HepG2 (cell line): ENCODE results near the gene UBE3D. TPM values are rescaled to one million over a fixed set of nuclear protein-coding genes. Genes with fewer than 3 reads are reported as not detected.

Source experiments
- ATAC-seq: fragments of 200-7000 bp; cut with Tn5 transposase; 3 replicates; pipeline ENCODE4 v1.9.1; 2020; ENCODE audit warnings: mild to moderate bottlenecking, moderate library complexity
- BruUV-seq: library from RNA; stranded (reverse); fragments of 400-500 nt; replicated peaks from 2 replicates; lab custom pipeline; 2021; lab: Mats Ljungman, UMichigan
- CTCF ChIA-PET: fragments of 300-600 bp; formaldehyde crosslinking; extraction: SDS; loops from one replicate; lab custom pipeline; 2021; ENCODE audit warnings: low total read pairs, inconsistent platforms, low intra/inter-chr PET ratio; lab: Yijun Ruan, JAX
- POLR2A ChIA-PET: fragments of 350-600 bp; sonication (Branson Sonifier 250); formaldehyde crosslinking; loops from one replicate; lab custom pipeline; 2020; ENCODE audit warnings: antibody characterized with exemption, inconsistent platforms; lab: Yijun Ruan, JAX
- DNase-seq: peaks from one replicate; pipeline ENCODE4 v3.0.0-alpha.2; 2015; ENCODE audit warnings: low spot score
- FAIRE-seq: peaks from 3 replicates; lab custom pipeline; 2011; peaks lifted over from hg19 to GRCh38; lab: Jason Lieb, UNC
- H2AFZ ChIP-seq: one replicate; pipeline ENCODE4 v1.6.1; 2011; ENCODE audit warnings: low read length, inconsistent platforms
- H3K27ac ChIP-seq: fragments of 300-600 bp; 3 replicates; pipeline ENCODE4 v1.8.0; 2011; ENCODE audit warnings: mixed run types, mild to moderate bottlenecking, mixed read lengths, low read length, inconsistent platforms; ENCODE audit not compliant: insufficient read depth; ENCODE audit errors: extremely low read length
- H3K27me3 ChIP-seq, 2 experiments: fragments of 200-600 bp in 1 of 2; 2 replicates in 1 of 2; 3 replicates in 1 of 2; pipeline versions ENCODE4 v1.6.0 to v1.8.0; 2011; ENCODE audit warnings: low read length in 2 of 2, mild to moderate bottlenecking in 2 of 2, moderate library complexity in 2 of 2, inconsistent platforms in 1 of 2; ENCODE audit not compliant: insufficient read depth in 2 of 2, control insufficient read depth in 1 of 2
- H3K36me3 ChIP-seq, 2 experiments: fragments of 200-600 bp in 1 of 2; replicated peaks in 1 of 2; 2 replicates in 1 of 2; 3 replicates in 1 of 2; pipeline versions ENCODE4 v1.5.1 to v1.8.0; 2011; ENCODE audit warnings: low read length in 2 of 2, inconsistent platforms in 1 of 2; ENCODE audit not compliant: insufficient read depth in 2 of 2, control insufficient read depth in 1 of 2
- H3K4me1 ChIP-seq: 2 replicates; pipeline ENCODE4 v1.5.1; 2012; ENCODE audit warnings: low read length, inconsistent platforms; ENCODE audit not compliant: insufficient read depth
- H3K4me2 ChIP-seq: 2 replicates; pipeline ENCODE4 v1.6.0; 2011; ENCODE audit warnings: low read depth, low read length, inconsistent platforms
- H3K4me3 ChIP-seq, 3 experiments: fragments of 200-600 bp in 1 of 3; sonication (generic), shearing (Covaris generic) in 1 of 3; replicated peaks in 1 of 3; 2 replicates each; pipeline ENCODE4 v1.5.1; 2011 to 2016; ENCODE audit warnings: low read length in 3 of 3, inconsistent platforms in 2 of 3, low read depth in 2 of 3, mild to moderate bottlenecking in 2 of 3, control low read depth in 1 of 3, mixed read lengths in 1 of 3; ENCODE audit not compliant: insufficient read depth in 1 of 3
- H3K79me2 ChIP-seq: one replicate; pipeline ENCODE4 v1.6.1; 2011; ENCODE audit warnings: low read length, inconsistent platforms; ENCODE audit not compliant: insufficient read depth
- H3K9ac ChIP-seq: 2 replicates; pipeline ENCODE4 v1.6.0; 2011; ENCODE audit warnings: mild to moderate bottlenecking, low read depth, low read length, inconsistent platforms; ENCODE audit not compliant: insufficient read depth
- H3K9me3 ChIP-seq: 2 replicates; pipeline ENCODE4 v1.5.1; 2012; ENCODE audit warnings: mild to moderate bottlenecking, low read length
- H4K20me1 ChIP-seq: 2 replicates; pipeline ENCODE4 v1.6.0; 2011; ENCODE audit warnings: inconsistent platforms, mild to moderate bottlenecking, low read length, moderate library complexity; ENCODE audit not compliant: insufficient read depth
- HNF4G ChIP-seq, 2 experiments: sonication (generic) in 1 of 2; formaldehyde crosslinking in 1 of 2; IDR thresholded peaks; 2 replicates each; pipeline versions ENCODE4 v1.4.0 to v1.6.1; 2011 to 2020; ENCODE audit warnings: borderline replicate concordance in 2 of 2, low read depth in 2 of 2, mild to moderate bottlenecking in 2 of 2, low read length in 1 of 2, missing genetic modification reagents in 1 of 2, moderate library complexity in 1 of 2
- RFX3 ChIP-seq: IDR thresholded peaks from 2 replicates; pipeline ENCODE4 v1.6.1; 2016; ENCODE audit warnings: missing biosample characterization, missing genetic modification reagents
- SCMH1 ChIP-seq: sonication (generic); formaldehyde crosslinking; IDR thresholded peaks from 2 replicates; pipeline ENCODE4 v1.9.0; 2021; ENCODE audit warnings: missing genetic modification reagents, mild to moderate bottlenecking, borderline replicate concordance
- STAT5B ChIP-seq: sonication (generic); formaldehyde crosslinking; IDR thresholded peaks from 2 replicates; pipeline ENCODE4 v1.4.0; 2020; ENCODE audit warnings: missing genetic modification reagents
- ZFP41 ChIP-seq: sonication (generic); formaldehyde crosslinking; IDR thresholded peaks from 2 replicates; pipeline ENCODE4 v1.4.0; 2020; ENCODE audit warnings: mild to moderate bottlenecking, missing genetic modification reagents, borderline replicate concordance
- ZKSCAN8 ChIP-seq: IDR thresholded peaks from 2 replicates; pipeline ENCODE4 v1.6.1; 2016; ENCODE audit warnings: borderline replicate concordance, missing genetic modification reagents, missing compliant biosample characterization
- ZNF101 ChIP-seq: sonication (generic); formaldehyde crosslinking; IDR thresholded peaks from 2 replicates; pipeline ENCODE4 v1.4.0; 2020; ENCODE audit warnings: mild to moderate bottlenecking, low read depth, missing genetic modification reagents, borderline replicate concordance
- ZNF256 ChIP-seq: sonication (generic); formaldehyde crosslinking; conservative IDR thresholded peaks from 2 replicates; pipeline ENCODE4 v1.4.0; 2020; ENCODE audit warnings: missing genetic modification reagents
- ZNF616 ChIP-seq: sonication (generic); formaldehyde crosslinking; IDR thresholded peaks from 2 replicates; pipeline ENCODE4 v1.5.0; 2020; ENCODE audit warnings: low read depth, mild to moderate bottlenecking, missing genetic modification reagents
- ZNF749 ChIP-seq: sonication (generic); formaldehyde crosslinking; IDR thresholded peaks from 2 replicates; pipeline ENCODE4 v1.8.0; 2022; ENCODE audit warnings: mild to moderate bottlenecking, missing genetic modification reagents, moderate library complexity, borderline replicate concordance
- WGBS: methylation state at CpG from one replicate; pipeline ENCODE4 v1.1.6; 2017; ENCODE audit warnings: low lambda C conversion rate; 5-methylcytosine and 5-hydroxymethylcytosine counted together
- in situ Hi-C: cut with HindIII; loops from 2 replicates; pipeline ENCODE4 v1.10.0; 2017; ENCODE audit warnings: low pct_unique_long_range_greater_than_20kb; ENCODE audit not compliant: extremely low pct_ligation_motif_present
- intact Hi-C: fragments of 100-400 bp; cut with micrococcal nuclease; formaldehyde crosslinking; loops from one replicate; pipeline ENCODE4 v1.10.0; 2022; ENCODE audit not compliant: unreplicated experiment
- polyA plus RNA-seq, 8 experiments: library from polyadenylated mRNA; depleted of rRNA in 3 of 8; stranded (reverse) in 7 of 8; unstranded in 1 of 8; fragments of >200 nt; fragmentation: Illumina TruSeq in 4 of 8; extraction: Trizol in 4 of 8; gene quantifications; 2 replicates each; pipeline versions ENCODE4 v1.2.1 to v1.2.3, GENCODE V29; 2011 to 2016; ENCODE audit warnings: low read depth in 4 of 8, missing spikeins in 1 of 8, mixed read lengths in 1 of 8; ENCODE audit not compliant: insufficient read depth in 1 of 8
- total RNA-seq, 5 experiments: library from RNA; depleted of rRNA; stranded (reverse); fragments of >200 nt; fragmentation: Illumina TruSeq; extraction: Trizol; gene quantifications; 2 replicates each; pipeline ENCODE4 v1.2.3, GENCODE V29; 2016; ENCODE audit warnings: low read depth in 1 of 5
- TF ChIP-seq, protein P1 (sequence below): IDR thresholded peaks from 2 replicates; pipeline ENCODE4 v1.6.1; 2016; ENCODE audit warnings: low read depth, borderline replicate concordance

Gene UBE3D
- total and polyA plus RNA-seq, 2 of the 13 experiments (the other 11 are each of a cell fraction or from before 2014, with no cell fraction given), result 5.1 to 11.4 TPM

DNA sequence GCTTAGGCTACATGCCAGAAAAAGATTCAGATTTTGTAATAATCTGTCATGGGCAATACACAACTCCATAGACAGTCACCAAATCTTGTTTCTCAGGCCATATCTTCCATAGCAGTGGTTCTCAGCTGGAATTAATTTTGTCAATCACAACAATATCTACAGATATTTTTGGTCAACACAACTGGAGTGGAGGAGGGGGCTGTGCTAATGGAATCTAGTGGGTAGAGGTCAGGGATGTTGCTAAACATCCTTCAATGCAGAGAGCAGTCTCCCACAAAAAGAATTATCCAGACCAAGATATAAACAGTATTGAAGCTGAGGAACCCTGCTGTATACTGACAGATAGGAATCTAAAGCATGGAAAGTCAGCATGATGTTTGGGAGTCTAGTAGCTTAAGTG, 174.6 kb downstream of the UBE3D start:
- BruUV-seq, result no TSS peak
- ATAC-seq (no peak), DNase-seq (no peak), FAIRE-seq (no peak)
- H3K4me1 ChIP-seq, result no peaks in the 10 kb centered on the region
- POLR2A ChIA-PET, result no interaction called here
- H3K79me2 ChIP-seq, result no peaks in the 10 kb centered on the region
- H3K36me3 ChIP-seq, result no peaks in the 10 kb centered on the region
- H3K4me3 ChIP-seq, result no peak overlapping the region
- CTCF ChIA-PET, result no interaction called here
- H3K27ac ChIP-seq, result no peak overlapping the region
- H3K4me2 ChIP-seq, result no peak overlapping the region
- TF ChIP-seq HNF4G (IDR thresholded peaks at IDR 0.05; ENCODE audit: borderline replicate concordance, low read depth, low read length) (no peak), HNF4G (CRISPR knock-in tag; IDR thresholded peaks at IDR 0.05; ENCODE audit: borderline replicate concordance, low read depth) (no peak), SCMH1 (CRISPR knock-in tag) (no peak)
- H3K9ac ChIP-seq, result no peak overlapping the region
- no peaks in the 10 kb centered on the region for H4K20me1 ChIP-seq
- H2AFZ ChIP-seq, result no peak overlapping the region
- in situ Hi-C loops (no loop called here), intact Hi-C loops (no loop called here)
- H3K9me3 ChIP-seq, result no peaks in the 10 kb centered on the region
- H3K27me3 ChIP-seq, result no peaks in the 10 kb centered on the region

DNA sequence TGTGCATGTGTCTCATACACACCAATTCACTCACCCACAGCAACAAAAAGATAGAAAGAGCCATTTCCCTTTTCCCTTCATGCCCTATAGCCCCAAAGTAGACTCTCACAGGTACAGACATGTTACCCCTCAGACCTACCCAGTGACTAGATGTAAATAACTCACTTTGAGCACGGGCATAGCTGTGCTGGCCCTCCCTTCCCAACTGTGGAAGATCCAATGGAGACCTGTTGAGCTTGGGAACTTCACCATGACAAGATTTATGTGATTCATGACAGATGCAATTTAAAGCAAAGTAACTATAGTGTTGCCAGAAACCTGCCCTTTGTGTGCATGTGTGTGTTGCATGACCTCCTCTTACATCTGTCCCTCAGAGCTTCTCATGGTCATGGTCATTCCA, 175.4 kb downstream of the UBE3D start:
- no peaks in the 10 kb centered on the region for H3K9me3 ChIP-seq
- H3K27me3 ChIP-seq, result no peaks in the 10 kb centered on the region
- FAIRE-seq, result no peak
- H2AFZ ChIP-seq, result no peak overlapping the region
- H3K4me2 ChIP-seq, result no peak overlapping the region
- H3K79me2 ChIP-seq, result no peaks in the 10 kb centered on the region
- in situ Hi-C loops (no loop called here), intact Hi-C loops (no loop called here)
- H3K9ac ChIP-seq, result no peak overlapping the region
- no peak for DNase-seq
- 100% methylated on average over 1 of the region's 1 CpG for WGBS
- BruUV-seq, result no TSS peak
- no peak overlapping the region for H3K4me3 ChIP-seq
- H3K27ac ChIP-seq, result no peak overlapping the region
- ChIA-PET POLR2A (no interaction called here), CTCF (no interaction called here)
- H3K36me3 ChIP-seq, result no peaks in the 10 kb centered on the region
- TF ChIP-seq ZNF616 (CRISPR knock-in tag), result no peak
- no peak for TF ChIP-seq RFX3 (CRISPR knock-in tag)
- no peak for TF ChIP-seq ZKSCAN8
- no peak for TF ChIP-seq STAT5B (CRISPR knock-in tag)
- no peak for TF ChIP-seq ZNF101 (CRISPR knock-in tag)
- no peak for TF ChIP-seq ZNF749
- no peak for TF ChIP-seq ZFP41 (CRISPR knock-in tag)
- TF ChIP-seq, protein P1, sequence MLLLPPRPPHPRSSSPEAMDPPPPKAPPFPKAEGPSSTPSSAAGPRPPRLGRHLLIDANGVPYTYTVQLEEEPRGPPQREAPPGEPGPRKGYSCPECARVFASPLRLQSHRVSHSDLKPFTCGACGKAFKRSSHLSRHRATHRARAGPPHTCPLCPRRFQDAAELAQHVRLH (CRISPR knock-in tag), result no peak
- no peak for TF ChIP-seq ZNF256 (CRISPR knock-in tag)
- ATAC-seq, result no peak
- no peaks in the 10 kb centered on the region for H3K4me1 ChIP-seq
- H4K20me1 ChIP-seq, result no peaks in the 10 kb centered on the region
